AG09319 (cell line): Measurements from ENCODE around the gene GNPTAB.
"Not testable (repeated sequence)": the region's sequence is repeated elsewhere in the genome, so short reads cannot be mapped to it uniquely, and the experiment has no call there.

ENCODE experiments used
- DNase-seq: peaks from one replicate; pipeline ENCODE4 v3.0.0-alpha.2; 2010; ENCODE audit warnings: low read depth; ENCODE audit errors: extremely low read depth
- CTCF ChIP-seq: IDR thresholded peaks from 2 replicates; pipeline ENCODE4 v1.5.1; 2011; ENCODE audit warnings: low read depth, mild to moderate bottlenecking, inconsistent platforms, low read length, moderate library complexity

Gene GNPTAB

DNA sequence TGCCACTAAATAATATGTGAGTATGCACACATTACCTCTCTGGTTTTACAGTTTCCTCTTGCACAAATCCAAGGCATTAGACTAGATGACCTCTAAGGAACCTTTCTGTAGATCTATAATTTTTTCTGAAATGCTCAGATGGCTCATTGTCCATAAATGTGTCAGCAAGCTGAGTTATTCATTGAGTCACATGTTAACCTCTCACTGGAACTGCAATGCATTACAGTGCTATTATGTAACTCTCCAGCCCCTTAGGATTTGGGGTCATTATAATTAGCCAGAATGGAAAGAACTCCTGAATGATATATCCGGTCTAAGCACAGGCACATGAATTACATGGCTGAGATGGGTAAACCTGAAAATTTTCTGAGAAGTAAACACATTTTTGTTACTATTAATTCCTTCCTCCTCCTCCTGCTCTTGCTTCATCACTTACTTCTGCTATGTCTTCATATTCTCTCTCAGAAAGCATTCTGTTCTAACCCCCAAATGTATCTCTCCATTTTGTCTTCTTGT, 26.3 kb upstream of the GNPTAB start:
- TF ChIP-seq CTCF, result no peak
- DNase-seq, result peak; percentile 42

- not testable (repeated sequence) for DNase-seq
Measured at GRCh38 chr12:101856614-101857013, 25.9 kb upstream of the GNPTAB start.

GRCh38 chr12:101855976-101856375, 25.2 kb upstream of the GNPTAB start:
- no peak for DNase-seq
- no peak for TF ChIP-seq CTCF

DNA sequence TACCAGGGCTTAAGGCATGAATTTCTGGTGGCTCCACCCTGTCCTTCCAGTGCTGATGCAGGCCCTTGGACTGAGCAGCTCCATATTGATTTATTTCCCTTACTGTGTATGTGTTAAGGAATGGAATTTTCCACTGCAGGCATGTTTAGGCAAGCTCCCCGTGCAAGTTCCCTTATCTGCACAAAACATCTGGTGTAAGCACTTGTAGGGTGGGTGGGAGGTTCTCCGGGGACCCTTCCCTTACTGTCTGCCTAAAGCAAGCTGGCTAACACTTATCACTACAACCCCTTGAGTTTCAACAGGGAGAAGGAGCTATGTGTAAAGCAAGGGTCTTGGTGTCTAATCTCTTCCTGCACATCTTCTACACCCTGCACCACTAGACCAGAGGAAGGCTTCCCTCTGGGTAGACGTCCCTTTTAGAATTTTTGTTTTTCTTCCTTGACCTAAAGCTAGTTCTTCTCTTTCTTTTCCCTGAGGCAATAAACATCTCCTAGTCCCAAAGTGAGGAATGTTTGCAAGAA, 24.7 kb upstream of the GNPTAB start:
- no peak for DNase-seq
- no peak for TF ChIP-seq CTCF

- no peak for TF ChIP-seq CTCF
- no peak for DNase-seq
Measured at GRCh38 chr12:101854747-101855146, 24.0 kb upstream of the GNPTAB start.

DNA sequence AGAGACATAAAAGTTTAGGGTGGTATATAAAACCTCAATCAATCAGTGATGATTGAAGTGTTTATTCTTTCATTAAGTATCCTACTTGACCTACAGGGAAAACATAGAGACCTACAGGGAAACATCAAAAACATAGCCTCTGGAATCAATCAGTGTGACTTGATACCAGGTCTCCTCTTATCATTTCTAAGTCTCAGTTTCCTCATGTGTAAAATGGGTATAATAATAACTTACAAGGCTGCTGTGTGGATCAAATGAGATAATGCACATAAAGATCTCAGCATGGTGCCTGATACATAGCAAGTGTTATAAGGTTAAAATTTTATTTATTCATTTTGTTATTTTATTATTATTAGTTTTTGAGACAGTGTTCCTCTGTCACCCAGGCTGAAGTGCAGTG, 22.2 kb upstream of the GNPTAB start:
- TF ChIP-seq CTCF, result no peak
- DNase-seq, result no peak

- no peak for DNase-seq
- no peak for TF ChIP-seq CTCF
Measured at GRCh38 chr12:101850199-101850598, 19.4 kb upstream of the GNPTAB start.

DNA sequence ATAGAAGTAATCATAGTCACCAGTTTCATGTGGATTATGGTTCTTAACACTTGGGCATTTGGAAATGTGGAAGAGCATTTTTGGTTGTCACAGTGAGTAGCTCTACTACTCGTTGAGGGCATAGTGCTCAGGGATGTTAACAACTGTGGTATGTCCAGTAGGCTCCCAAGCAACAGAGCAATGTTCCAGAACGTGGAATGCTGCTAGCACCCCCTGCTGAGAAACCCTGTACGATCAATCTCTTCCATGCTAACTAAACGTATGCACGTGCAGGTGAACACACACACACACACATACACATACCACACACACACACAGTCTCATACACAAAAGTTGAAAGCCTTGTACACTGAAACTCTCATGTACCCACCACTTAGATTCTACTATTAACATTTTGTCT, 16.6 kb upstream of the GNPTAB start:
- TF ChIP-seq CTCF, result no peak
- DNase-seq, result no peak
